K562 (cell line): ENCODE data around the gene HERPUD2. TPM values are rescaled to one million over a fixed set of nuclear protein-coding genes. Genes with fewer than 3 reads are reported as not detected.

Source experiments
- ATF3 ChIP-seq, 2 experiments: fragments of 450-650 bp in 1 of 2; sonication (generic) in 1 of 2; formaldehyde crosslinking in 1 of 2; IDR thresholded peaks in 1 of 2; conservative IDR thresholded peaks in 1 of 2; 2 replicates each; pipeline versions ENCODE4 v1.6.1 to v1.8.1; 2016 to 2023; ENCODE audit warnings: mild to moderate bottlenecking in 2 of 2, moderate library complexity in 2 of 2, inconsistent platforms in 1 of 2, missing genetic modification reagents in 1 of 2
- CXXC5 ChIP-seq: fragments of 250-450 bp; sonication (Bioruptor Pico); IDR thresholded peaks from 2 replicates; pipeline ENCODE4 v1.8.0; 2022; ENCODE audit warnings: inconsistent platforms, mild to moderate bottlenecking, moderate library complexity
- MTF1 ChIP-seq: fragments of 250-450 bp; sonication (Bioruptor Pico); IDR thresholded peaks from 2 replicates; pipeline ENCODE4 v1.9.0; 2021; ENCODE audit warnings: moderate library complexity, mild to moderate bottlenecking, inconsistent platforms, borderline replicate concordance
- NKRF ChIP-seq: fragments of 450-650 bp; IDR thresholded peaks from 2 replicates; pipeline ENCODE4 v1.6.1; 2016; ENCODE audit warnings: borderline replicate concordance
- RBM25 ChIP-seq: fragments of 200-400 bp; formaldehyde crosslinking; IDR thresholded peaks from 2 replicates; pipeline ENCODE4 v1.6.1; 2018; ENCODE audit warnings: low read length, low read depth, moderate library complexity; ENCODE audit not compliant: severe bottlenecking
- SOX6 ChIP-seq: fragments of 450-650 bp; IDR thresholded peaks from 2 replicates; pipeline ENCODE4 v1.6.1; 2014; ENCODE audit warnings: mild to moderate bottlenecking
- TAF9B ChIP-seq: fragments of 450-650 bp; IDR thresholded peaks from 2 replicates; pipeline ENCODE4 v1.6.1; 2018; ENCODE audit warnings: mild to moderate bottlenecking; ENCODE audit not compliant: partially characterized antibody
- ZNF263 ChIP-seq: sonication (generic); formaldehyde crosslinking; IDR thresholded peaks from 2 replicates; pipeline ENCODE4 v1.8.0; 2022; ENCODE audit warnings: mild to moderate bottlenecking, missing genetic modification reagents, borderline replicate concordance
- polyA plus RNA-seq, 8 experiments: library from polyadenylated mRNA; depleted of rRNA in 4 of 8; stranded (reverse) in 5 of 8; unstranded in 3 of 8; fragments of >200 nt; fragmentation: Nextera tagmentation in 2 of 8; fragmentation: Illumina TruSeq in 1 of 8; extraction: Ambion mirVana in 2 of 8; extraction: Trizol in 1 of 8; gene quantifications; 2 replicates each; pipeline versions ENCODE4 v1.2.1 to v1.2.3, GENCODE V29; 2011 to 2014; ENCODE audit warnings: inconsistent platforms in 1 of 8, missing spikeins in 1 of 8
- total RNA-seq, 7 experiments: library from RNA; depleted of rRNA in 6 of 7; stranded (reverse); fragments of >200 nt in 6 of 7; fragmentation: Illumina TruSeq in 2 of 7; extraction: Trizol in 2 of 7; gene quantifications; 2 replicates each; pipeline versions ENCODE4 v1.2.1 to v1.2.3, GENCODE V29; 2011 to 2021; ENCODE audit warnings: low replicate concordance in 1 of 7
- TF ChIP-seq, protein P1 (sequence below): sonication (generic); formaldehyde crosslinking; IDR thresholded peaks from 2 replicates; pipeline ENCODE4 v1.8.1; 2023; ENCODE audit warnings: missing genetic modification reagents, mild to moderate bottlenecking, borderline replicate concordance
- TF ChIP-seq, protein P2 (sequence below): sonication (generic); formaldehyde crosslinking; IDR thresholded peaks from 2 replicates; pipeline ENCODE4 v1.8.0; 2022; ENCODE audit warnings: mild to moderate bottlenecking, missing genetic modification reagents
- TF ChIP-seq, protein P3 (sequence below), 2 experiments: fragments of 450-650 bp; conservative IDR thresholded peaks; 2 replicates each; pipeline ENCODE4 v1.6.1; 2017; ENCODE audit warnings: mild to moderate bottlenecking in 2 of 2, moderate library complexity in 2 of 2
- TF ChIP-seq, protein P4 (sequence below): fragments of 250-450 bp; sonication (Bioruptor Pico); IDR thresholded peaks from 2 replicates; pipeline ENCODE4 v1.5.0; 2020; ENCODE audit warnings: mild to moderate bottlenecking, borderline replicate concordance

Gene HERPUD2
- total and polyA plus RNA-seq, 9 of the 15 experiments (the other 6 are each of a cell fraction or from before 2014, with no cell fraction given): 4.1 to 28.5 (median 12.3) TPM

- TF ChIP-seq ZNF263 (CRISPR knock-in tag) (peak; percentile 17; the same call in 1 of the 2 replicates), ATF3 (IDR thresholded peaks at IDR 0.05) (peak; percentile 57), ATF3 (CRISPR knock-in tag; conservative IDR thresholded peaks at IDR 0.05) (no peak), NKRF (peak; percentile 82; the same call in 1 of the 2 replicates), CXXC5 (peak; percentile 88), TAF9B (peak; percentile 58), SOX6 (peak; percentile 78), RBM25 (peak; percentile 98), MTF1 (CRISPR knock-in tag) (no peak)
- TF ChIP-seq, protein P1, sequence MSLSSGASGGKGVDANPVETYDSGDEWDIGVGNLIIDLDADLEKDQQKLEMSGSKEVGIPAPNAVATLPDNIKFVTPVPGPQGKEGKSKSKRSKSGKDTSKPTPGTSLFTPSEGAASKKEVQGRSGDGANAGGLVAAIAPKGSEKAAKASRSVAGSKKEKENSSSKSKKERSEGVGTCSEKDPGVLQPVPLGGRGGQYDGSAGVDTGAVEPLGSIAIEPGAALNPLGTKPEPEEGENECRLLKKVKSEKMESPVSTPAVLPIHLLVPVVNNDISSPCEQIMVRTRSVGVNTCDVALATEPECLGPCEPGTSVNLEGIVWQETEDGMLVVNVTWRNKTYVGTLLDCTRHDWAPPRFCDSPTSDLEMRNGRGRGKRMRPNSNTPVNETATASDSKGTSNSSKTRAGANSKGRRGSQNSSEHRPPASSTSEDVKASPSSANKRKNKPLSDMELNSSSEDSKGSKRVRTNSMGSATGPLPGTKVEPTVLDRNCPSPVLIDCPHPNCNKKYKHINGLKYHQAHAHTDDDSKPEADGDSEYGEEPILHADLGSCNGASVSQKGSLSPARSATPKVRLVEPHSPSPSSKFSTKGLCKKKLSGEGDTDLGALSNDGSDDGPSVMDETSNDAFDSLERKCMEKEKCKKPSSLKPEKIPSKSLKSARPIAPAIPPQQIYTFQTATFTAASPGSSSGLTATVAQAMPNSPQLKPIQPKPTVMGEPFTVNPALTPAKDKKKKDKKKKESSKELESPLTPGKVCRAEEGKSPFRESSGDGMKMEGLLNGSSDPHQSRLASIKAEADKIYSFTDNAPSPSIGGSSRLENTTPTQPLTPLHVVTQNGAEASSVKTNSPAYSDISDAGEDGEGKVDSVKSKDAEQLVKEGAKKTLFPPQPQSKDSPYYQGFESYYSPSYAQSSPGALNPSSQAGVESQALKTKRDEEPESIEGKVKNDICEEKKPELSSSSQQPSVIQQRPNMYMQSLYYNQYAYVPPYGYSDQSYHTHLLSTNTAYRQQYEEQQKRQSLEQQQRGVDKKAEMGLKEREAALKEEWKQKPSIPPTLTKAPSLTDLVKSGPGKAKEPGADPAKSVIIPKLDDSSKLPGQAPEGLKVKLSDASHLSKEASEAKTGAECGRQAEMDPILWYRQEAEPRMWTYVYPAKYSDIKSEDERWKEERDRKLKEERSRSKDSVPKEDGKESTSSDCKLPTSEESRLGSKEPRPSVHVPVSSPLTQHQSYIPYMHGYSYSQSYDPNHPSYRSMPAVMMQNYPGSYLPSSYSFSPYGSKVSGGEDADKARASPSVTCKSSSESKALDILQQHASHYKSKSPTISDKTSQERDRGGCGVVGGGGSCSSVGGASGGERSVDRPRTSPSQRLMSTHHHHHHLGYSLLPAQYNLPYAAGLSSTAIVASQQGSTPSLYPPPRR: peak; percentile 79; the same call in 1 of the 2 replicates
- TF ChIP-seq, protein P2, sequence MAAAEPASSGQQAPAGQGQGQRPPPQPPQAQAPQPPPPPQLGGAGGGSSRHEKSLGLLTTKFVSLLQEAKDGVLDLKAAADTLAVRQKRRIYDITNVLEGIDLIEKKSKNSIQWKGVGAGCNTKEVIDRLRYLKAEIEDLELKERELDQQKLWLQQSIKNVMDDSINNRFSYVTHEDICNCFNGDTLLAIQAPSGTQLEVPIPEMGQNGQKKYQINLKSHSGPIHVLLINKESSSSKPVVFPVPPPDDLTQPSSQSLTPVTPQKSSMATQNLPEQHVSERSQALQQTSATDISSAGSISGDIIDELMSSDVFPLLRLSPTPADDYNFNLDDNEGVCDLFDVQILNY (CRISPR knock-in tag): 0 out of 2 replicates have a peak, but pooled peaks have one; percentile 54
- TF ChIP-seq, protein P3, sequence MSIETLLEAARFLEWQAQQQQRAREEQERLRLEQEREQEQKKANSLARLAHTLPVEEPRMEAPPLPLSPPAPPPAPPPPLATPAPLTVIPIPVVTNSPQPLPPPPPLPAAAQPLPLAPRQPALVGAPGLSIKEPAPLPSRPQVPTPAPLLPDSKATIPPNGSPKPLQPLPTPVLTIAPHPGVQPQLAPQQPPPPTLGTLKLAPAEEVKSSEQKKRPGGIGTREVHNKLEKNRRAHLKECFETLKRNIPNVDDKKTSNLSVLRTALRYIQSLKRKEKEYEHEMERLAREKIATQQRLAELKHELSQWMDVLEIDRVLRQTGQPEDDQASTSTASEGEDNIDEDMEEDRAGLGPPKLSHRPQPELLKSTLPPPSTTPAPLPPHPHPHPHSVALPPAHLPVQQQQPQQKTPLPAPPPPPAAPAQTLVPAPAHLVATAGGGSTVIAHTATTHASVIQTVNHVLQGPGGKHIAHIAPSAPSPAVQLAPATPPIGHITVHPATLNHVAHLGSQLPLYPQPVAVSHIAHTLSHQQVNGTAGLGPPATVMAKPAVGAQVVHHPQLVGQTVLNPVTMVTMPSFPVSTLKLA (conservative IDR thresholded peaks at IDR 0.05): peak; percentile 95 to 96
- TF ChIP-seq, protein P4, sequence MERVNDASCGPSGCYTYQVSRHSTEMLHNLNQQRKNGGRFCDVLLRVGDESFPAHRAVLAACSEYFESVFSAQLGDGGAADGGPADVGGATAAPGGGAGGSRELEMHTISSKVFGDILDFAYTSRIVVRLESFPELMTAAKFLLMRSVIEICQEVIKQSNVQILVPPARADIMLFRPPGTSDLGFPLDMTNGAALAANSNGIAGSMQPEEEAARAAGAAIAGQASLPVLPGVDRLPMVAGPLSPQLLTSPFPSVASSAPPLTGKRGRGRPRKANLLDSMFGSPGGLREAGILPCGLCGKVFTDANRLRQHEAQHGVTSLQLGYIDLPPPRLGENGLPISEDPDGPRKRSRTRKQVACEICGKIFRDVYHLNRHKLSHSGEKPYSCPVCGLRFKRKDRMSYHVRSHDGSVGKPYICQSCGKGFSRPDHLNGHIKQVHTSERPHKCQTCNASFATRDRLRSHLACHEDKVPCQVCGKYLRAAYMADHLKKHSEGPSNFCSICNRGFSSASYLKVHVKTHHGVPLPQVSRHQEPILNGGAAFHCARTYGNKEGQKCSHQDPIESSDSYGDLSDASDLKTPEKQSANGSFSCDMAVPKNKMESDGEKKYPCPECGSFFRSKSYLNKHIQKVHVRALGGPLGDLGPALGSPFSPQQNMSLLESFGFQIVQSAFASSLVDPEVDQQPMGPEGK (CRISPR knock-in tag): no peak
Measured at GRCh38 chr7:35694784-35695472, at the start of gene HERPUD2 (continued).
